HepG2 (cell line): ENCODE measurements around the gene NAALADL1. TPM values are rescaled to one million over a fixed set of nuclear protein-coding genes. Genes with fewer than 3 reads are reported as not detected.

ENCODE experiments used
- CEBPG ChIP-seq: IDR thresholded peaks from 2 replicates; pipeline ENCODE4 v1.6.1; 2016
- CHD4 ChIP-seq: fragments of 200-600 bp; sonication (generic); IDR thresholded peaks from 2 replicates; pipeline ENCODE4 v1.7.0; 2017; ENCODE audit warnings: mild to moderate bottlenecking, low read length, borderline replicate concordance
- FOXP4 ChIP-seq: sonication (generic); formaldehyde crosslinking; IDR thresholded peaks from 2 replicates; pipeline ENCODE4 v1.4.0; 2020; ENCODE audit warnings: missing genetic modification reagents
- HMGXB4 ChIP-seq, 2 experiments: sonication (generic) in 1 of 2; formaldehyde crosslinking in 1 of 2; IDR thresholded peaks; 2 replicates each; pipeline versions ENCODE4 v1.4.0 to v1.6.1; 2018 to 2020; ENCODE audit warnings: missing genetic modification reagents in 2 of 2, borderline replicate concordance in 1 of 2, low read depth in 1 of 2, mild to moderate bottlenecking in 1 of 2, missing biosample characterization in 1 of 2
- HNRNPUL1 ChIP-seq: fragments of 200-400 bp; formaldehyde crosslinking; IDR thresholded peaks from 2 replicates; pipeline ENCODE4 v1.6.1; 2017; ENCODE audit warnings: low read depth, mild to moderate bottlenecking, low read length, moderate library complexity
- MTF2 ChIP-seq: sonication (generic); formaldehyde crosslinking; IDR thresholded peaks from 2 replicates; pipeline ENCODE4 v1.5.0; 2020; ENCODE audit warnings: missing genetic modification reagents, borderline replicate concordance
- PHF5A ChIP-seq: IDR thresholded peaks from one replicate; pipeline ENCODE4 v1.6.1; 2018; ENCODE audit warnings: low read depth, missing genetic modification reagents; ENCODE audit not compliant: unreplicated experiment
- PLSCR1 ChIP-seq: sonication (generic); formaldehyde crosslinking; IDR thresholded peaks from 2 replicates; pipeline ENCODE4 v1.5.0; 2020; ENCODE audit warnings: missing genetic modification reagents, mild to moderate bottlenecking, borderline replicate concordance
- RBAK ChIP-seq: sonication (generic); formaldehyde crosslinking; IDR thresholded peaks from 2 replicates; pipeline ENCODE4 v1.5.1; 2020; ENCODE audit warnings: mild to moderate bottlenecking, missing genetic modification reagents
- SAP130 ChIP-seq: IDR thresholded peaks from 2 replicates; pipeline ENCODE4 v1.6.1; 2016; ENCODE audit warnings: low read depth
- SCMH1 ChIP-seq: sonication (generic); formaldehyde crosslinking; IDR thresholded peaks from 2 replicates; pipeline ENCODE4 v1.9.0; 2021; ENCODE audit warnings: missing genetic modification reagents, mild to moderate bottlenecking, borderline replicate concordance
- SMARCE1 ChIP-seq: fragments of 450-650 bp; IDR thresholded peaks from 2 replicates; pipeline ENCODE4 v1.6.1; 2017; ENCODE audit warnings: borderline replicate concordance
- SPEN ChIP-seq: sonication (generic); formaldehyde crosslinking; IDR thresholded peaks from 2 replicates; pipeline ENCODE4 v1.5.1; 2020; ENCODE audit warnings: low read depth, mild to moderate bottlenecking, missing genetic modification reagents
- YEATS2 ChIP-seq: sonication (generic); formaldehyde crosslinking; IDR thresholded peaks from 2 replicates; pipeline ENCODE4 v1.4.0; 2020; ENCODE audit warnings: missing genetic modification reagents, borderline replicate concordance
- ZNF513 ChIP-seq: sonication (generic); formaldehyde crosslinking; conservative IDR thresholded peaks from 2 replicates; pipeline ENCODE4 v1.5.0; 2020; ENCODE audit warnings: missing genetic modification reagents
- ZNF780A ChIP-seq: sonication (generic); formaldehyde crosslinking; IDR thresholded peaks from 2 replicates; pipeline ENCODE4 v1.8.0; 2022; ENCODE audit warnings: mild to moderate bottlenecking, missing genetic modification reagents, moderate library complexity
- polyA plus RNA-seq, 8 experiments: library from polyadenylated mRNA; depleted of rRNA in 3 of 8; stranded (reverse) in 7 of 8; unstranded in 1 of 8; fragments of >200 nt; fragmentation: Illumina TruSeq in 4 of 8; extraction: Trizol in 4 of 8; gene quantifications; 2 replicates each; pipeline versions ENCODE4 v1.2.1 to v1.2.3, GENCODE V29; 2011 to 2016; ENCODE audit warnings: low read depth in 4 of 8, missing spikeins in 1 of 8, mixed read lengths in 1 of 8; ENCODE audit not compliant: insufficient read depth in 1 of 8
- total RNA-seq, 5 experiments: library from RNA; depleted of rRNA; stranded (reverse); fragments of >200 nt; fragmentation: Illumina TruSeq; extraction: Trizol; gene quantifications; 2 replicates each; pipeline ENCODE4 v1.2.3, GENCODE V29; 2016; ENCODE audit warnings: low read depth in 1 of 5
- TF ChIP-seq, protein P1 (sequence below): IDR thresholded peaks from 2 replicates; pipeline ENCODE4 v1.6.1; 2016; ENCODE audit warnings: low read depth, missing genetic modification reagents, missing compliant biosample characterization

NAALADL1 gene
- total and polyA plus RNA-seq, 2 of the 13 experiments (the other 11 are each of a cell fraction or from before 2014, with no cell fraction given), result 9.3 to 33.9 TPM

GRCh38 chr11:65083834-65084597 is 25.7 kb upstream of the NAALADL1 start, which contains the start of the genes CDCA5 and ZFPL1 (continued):
- TF ChIP-seq, protein P1, sequence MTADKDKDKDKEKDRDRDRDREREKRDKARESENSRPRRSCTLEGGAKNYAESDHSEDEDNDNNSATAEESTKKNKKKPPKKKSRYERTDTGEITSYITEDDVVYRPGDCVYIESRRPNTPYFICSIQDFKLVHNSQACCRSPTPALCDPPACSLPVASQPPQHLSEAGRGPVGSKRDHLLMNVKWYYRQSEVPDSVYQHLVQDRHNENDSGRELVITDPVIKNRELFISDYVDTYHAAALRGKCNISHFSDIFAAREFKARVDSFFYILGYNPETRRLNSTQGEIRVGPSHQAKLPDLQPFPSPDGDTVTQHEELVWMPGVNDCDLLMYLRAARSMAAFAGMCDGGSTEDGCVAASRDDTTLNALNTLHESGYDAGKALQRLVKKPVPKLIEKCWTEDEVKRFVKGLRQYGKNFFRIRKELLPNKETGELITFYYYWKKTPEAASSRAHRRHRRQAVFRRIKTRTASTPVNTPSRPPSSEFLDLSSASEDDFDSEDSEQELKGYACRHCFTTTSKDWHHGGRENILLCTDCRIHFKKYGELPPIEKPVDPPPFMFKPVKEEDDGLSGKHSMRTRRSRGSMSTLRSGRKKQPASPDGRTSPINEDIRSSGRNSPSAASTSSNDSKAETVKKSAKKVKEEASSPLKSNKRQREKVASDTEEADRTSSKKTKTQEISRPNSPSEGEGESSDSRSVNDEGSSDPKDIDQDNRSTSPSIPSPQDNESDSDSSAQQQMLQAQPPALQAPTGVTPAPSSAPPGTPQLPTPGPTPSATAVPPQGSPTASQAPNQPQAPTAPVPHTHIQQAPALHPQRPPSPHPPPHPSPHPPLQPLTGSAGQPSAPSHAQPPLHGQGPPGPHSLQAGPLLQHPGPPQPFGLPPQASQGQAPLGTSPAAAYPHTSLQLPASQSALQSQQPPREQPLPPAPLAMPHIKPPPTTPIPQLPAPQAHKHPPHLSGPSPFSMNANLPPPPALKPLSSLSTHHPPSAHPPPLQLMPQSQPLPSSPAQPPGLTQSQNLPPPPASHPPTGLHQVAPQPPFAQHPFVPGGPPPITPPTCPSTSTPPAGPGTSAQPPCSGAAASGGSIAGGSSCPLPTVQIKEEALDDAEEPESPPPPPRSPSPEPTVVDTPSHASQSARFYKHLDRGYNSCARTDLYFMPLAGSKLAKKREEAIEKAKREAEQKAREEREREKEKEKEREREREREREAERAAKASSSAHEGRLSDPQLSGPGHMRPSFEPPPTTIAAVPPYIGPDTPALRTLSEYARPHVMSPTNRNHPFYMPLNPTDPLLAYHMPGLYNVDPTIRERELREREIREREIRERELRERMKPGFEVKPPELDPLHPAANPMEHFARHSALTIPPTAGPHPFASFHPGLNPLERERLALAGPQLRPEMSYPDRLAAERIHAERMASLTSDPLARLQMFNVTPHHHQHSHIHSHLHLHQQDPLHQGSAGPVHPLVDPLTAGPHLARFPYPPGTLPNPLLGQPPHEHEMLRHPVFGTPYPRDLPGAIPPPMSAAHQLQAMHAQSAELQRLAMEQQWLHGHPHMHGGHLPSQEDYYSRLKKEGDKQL, result no peak
- TF ChIP-seq HNRNPUL1, result no peak
- TF ChIP-seq RBAK (CRISPR knock-in tag), result no peak
- TF ChIP-seq CEBPG, result no peak; the same call in none of the 2 replicates
- peak; percentile 76; the same call in 1 of the 2 replicates for TF ChIP-seq ZNF780A (CRISPR knock-in tag)
- peak; percentile 42 to 87; a peak in 2 of 4 replicates for TF ChIP-seq HMGXB4 (CRISPR knock-in tag; IDR thresholded peaks at IDR 0.05; ENCODE audit: borderline replicate concordance in 1 of 2, low read depth in 1 of 2)
- TF ChIP-seq PHF5A, result no peak
- TF ChIP-seq PLSCR1 (CRISPR knock-in tag), result no peak
- TF ChIP-seq SCMH1, result no peak
- TF ChIP-seq SPEN, result peak; percentile 87
- TF ChIP-seq SAP130 (CRISPR knock-in tag), result peak; percentile 100
- TF ChIP-seq MTF2, result no peak
- peak; percentile 41; the same call in 1 of the 2 replicates for TF ChIP-seq FOXP4 (CRISPR knock-in tag)
- TF ChIP-seq CHD4, result no peak
- TF ChIP-seq YEATS2 (CRISPR knock-in tag), result peak; percentile 98
- no peak for TF ChIP-seq ZNF513 (CRISPR knock-in tag)
- no peak for TF ChIP-seq SMARCE1
